Measurements from ENCODE around the gene ALDH9A1.
A peak's percentile ranks its signal among the peaks of the same experiment; 100 is the strongest.
"Not testable (repeated sequence)": the region's sequence is repeated elsewhere in the genome, so short reads cannot be mapped to it uniquely, and the experiment has no call there.

ALDH9A1 gene

GRCh38 chr1:165697881-165698760 is at the start of gene ALDH9A1:
Gene ALDH9A1, minus strand, starts transcription at chr1:165698562. Its CDS starts 4 bp downstream, at chr1:165698558.
- DNase-seq (ENCODE audit: low read depth), result peak; percentile 75

DNA sequence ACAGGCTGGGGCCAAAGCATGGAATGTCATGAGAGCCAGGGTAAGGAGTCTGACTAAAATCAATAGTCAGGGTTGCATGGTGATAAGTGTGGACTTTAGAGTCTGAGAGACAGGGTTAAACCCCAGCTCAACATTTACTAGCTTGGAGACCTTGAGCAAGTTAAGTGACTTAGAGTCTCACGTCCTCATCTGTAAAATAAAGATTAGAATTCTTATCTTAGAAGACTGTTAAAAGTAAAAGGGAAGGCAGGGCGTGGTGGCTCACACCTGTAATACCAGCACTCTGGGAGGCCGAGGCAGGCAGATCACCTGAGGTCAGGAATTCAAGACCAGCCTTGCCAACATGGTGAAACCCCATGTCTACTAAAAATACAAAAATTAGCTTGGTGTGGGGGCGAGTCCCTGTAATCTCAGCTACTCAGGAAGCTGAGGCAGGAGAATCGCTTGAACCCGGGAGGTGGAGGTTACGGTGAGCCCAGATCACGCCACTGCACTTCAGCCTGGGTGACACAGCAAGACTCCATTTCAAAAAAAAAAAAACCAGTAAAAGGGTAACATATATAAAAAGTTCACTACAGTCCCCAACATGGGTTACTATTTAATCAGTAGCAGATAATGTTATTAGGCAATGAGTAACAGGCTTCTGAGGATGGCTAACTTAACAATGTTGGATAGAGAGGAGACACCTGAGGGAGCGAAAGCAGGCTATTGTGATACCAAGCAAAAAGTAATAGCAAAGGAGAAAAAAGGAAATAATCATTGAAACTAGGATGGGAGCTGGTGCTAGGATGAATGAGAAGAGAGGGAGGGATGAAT is 49.5 kb upstream of the ALDH9A1 start:
- no peak for DNase-seq (ENCODE audit: low read depth)

DNA sequence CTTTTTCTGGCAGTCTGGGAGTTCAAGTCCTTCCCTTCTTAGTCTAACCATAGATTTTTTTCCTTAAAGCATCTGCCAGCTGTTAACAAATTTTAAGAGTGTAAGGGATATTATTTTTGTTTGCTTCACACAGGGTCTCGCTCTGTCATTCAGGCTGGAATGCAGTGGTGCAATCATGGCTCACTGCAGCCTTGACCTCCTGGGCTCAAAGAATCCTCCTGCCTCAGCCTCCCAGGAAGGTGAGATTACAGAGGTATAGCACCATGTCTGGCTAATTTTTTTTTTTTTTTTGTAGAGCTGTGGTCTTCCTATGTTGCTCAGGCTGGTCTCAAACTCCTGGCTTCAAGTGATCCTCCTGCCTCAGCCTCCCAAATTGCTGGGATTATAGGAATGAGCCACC is 46.6 kb upstream of the ALDH9A1 start:
- DNase-seq (ENCODE audit: low read depth), result not testable (repeated sequence)

DNA sequence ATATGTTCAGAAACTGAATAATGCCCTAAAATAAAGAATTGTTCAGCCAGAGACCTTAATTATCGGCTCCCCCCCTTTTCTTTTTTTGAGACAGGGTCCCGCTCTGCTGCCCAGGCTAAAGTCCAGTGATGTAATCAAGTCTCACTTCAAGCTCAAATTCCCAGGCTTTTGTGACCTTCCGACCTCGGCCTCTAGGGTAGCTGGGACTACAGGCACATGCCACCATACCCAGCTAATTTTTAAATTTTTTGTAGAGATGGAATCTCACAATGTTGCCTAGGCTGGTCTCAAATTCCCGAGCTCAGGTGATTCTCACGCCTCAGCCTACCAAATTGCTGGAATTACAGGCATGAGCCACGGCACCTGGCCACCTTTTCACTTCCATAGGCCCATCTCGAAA is 43.8 kb upstream of the ALDH9A1 start:
- DNase-seq (ENCODE audit: low read depth), result no peak

DNA sequence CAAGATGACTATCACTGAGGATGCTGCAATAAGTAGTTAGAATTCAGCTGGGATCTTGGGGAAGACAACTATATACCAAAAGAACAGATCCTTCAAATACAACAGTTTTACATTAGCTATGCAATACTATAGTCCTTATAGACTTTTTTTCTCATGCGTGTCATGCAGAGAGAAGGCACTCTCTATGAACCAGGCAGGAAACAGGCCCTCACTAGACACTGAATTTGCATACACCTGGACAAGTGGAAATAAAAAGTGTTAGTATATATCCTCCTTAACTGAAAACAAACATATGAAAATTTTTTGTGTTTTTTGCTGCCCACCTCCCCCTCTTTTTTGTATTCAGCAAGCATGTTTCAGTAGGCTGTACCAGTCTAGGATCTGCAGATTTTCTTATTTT is 40.4 kb upstream of the ALDH9A1 start:
- no peak for DNase-seq (ENCODE audit: low read depth)

GRCh38 chr1:165737196-165737595 is 38.8 kb upstream of the ALDH9A1 start:
- DNase-seq (ENCODE audit: low read depth), result no peak

GRCh38 chr1:165734906-165735305 is 36.5 kb upstream of the ALDH9A1 start:
- DNase-seq (ENCODE audit: low read depth), result no peak

DNA sequence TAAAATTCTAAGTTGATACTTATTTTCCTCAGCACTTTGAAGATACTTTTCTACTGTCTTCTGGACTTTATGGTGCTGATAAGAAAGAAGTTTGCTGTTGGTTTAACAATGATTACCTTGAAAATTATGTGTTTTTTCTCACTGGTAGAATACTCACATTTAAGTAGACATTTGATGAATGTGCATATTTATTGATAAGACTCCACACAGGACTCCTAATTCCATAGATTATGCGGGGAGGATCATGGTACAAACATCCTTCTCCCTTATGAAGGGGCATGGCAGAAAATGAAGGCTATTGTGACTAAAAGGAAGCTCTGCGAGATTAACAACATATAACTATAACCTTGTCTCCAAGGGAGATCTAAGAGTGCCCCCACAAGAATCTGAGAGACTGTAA is 28.5 kb upstream of the ALDH9A1 start:
- no peak for DNase-seq (ENCODE audit: low read depth)

GRCh38 chr1:165726169-165726568 is 27.8 kb upstream of the ALDH9A1 start:
- DNase-seq (ENCODE audit: low read depth), result no peak

- DNase-seq (ENCODE audit: low read depth), result peak; percentile 43
These were observed 19.7 kb upstream of the ALDH9A1 start for GRCh38 chr1:165717918-165718515.

GRCh38 chr1:165716265-165717051 is 18.1 kb upstream of the ALDH9A1 start:
- DNase-seq (ENCODE audit: low read depth), result not testable (repeated sequence)

- no peak for DNase-seq (ENCODE audit: low read depth)
These were observed 14.4 kb upstream of the ALDH9A1 start for GRCh38 chr1:165712764-165713163.

- no peak for DNase-seq (ENCODE audit: low read depth)
These were observed 9.8 kb upstream of the ALDH9A1 start for GRCh38 chr1:165707984-165708706.

DNA sequence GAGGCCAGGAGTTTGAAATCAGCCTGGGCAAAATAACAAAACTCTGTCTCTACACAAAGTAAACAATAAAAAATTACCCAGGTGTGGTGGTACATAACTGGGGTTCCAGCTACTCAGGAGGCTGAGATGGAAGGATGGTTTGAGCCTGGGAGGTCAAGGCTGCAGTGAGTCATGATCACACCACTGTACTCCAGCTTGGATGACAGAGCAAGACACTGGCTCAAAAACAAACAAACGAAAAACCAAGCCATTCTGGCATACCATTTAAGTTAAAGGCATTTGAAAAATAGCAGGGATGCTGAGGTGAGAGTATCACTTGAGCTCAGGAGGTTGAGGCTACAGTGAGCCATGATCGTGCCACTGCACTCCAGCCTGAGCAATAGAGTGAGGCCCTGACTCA is 5.3 kb upstream of the ALDH9A1 start:
- no peak for DNase-seq (ENCODE audit: low read depth)

- DNase-seq (ENCODE audit: low read depth), result not testable (repeated sequence)
These were observed 3.6 kb upstream of the ALDH9A1 start for GRCh38 chr1:165701922-165702321.

DNA sequence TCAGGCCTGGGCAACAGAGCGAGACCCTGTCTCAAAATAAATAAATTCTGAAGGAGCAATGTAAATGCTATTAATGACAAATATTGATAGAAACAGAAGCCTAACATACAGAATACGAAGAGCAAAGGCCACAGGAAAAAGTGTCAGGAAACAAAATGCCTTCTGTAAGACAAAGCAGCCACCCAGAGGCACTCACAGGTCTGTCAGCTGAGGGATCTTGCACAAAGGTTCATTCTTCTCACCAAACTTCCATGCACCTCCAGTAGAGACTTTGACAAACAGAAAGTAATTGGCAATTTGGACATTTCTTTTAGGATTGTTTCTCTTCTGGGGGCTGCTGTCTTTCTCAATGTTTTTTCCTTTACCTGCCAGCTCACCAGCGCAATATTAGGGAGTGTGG is 1.2 kb upstream of the ALDH9A1 start:
- DNase-seq (ENCODE audit: low read depth), result no peak

GRCh38 chr1:165698761-165699052 is 345 bp upstream of the ALDH9A1 start:
- DNase-seq (ENCODE audit: low read depth), result no peak

- no peak for DNase-seq (ENCODE audit: low read depth)
These were observed 876 bp downstream of the ALDH9A1 start for GRCh38 chr1:165697491-165697880.

DNA sequence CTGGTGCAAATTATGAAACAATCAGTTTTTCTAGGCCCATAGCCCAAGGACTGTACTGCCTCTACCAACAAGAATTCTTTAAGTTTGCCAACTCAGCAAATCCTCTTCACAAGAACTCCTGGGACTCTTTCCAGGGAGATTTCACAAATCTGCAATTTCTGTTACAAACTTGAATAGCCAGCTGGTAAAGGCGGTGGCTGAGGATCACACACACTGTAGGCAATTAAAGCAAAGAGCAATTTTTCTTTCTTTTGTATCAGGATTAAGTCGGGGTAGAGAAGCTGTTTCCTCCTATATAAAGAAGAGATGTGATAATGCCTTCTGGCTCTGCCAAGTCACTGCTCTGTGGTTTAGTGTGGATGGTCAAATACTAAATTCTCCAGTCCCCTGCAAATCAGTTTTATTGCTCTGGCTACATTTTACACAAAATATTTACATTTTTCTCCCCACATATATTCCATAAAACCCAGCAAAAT is 1.7 kb downstream of the ALDH9A1 start:
- peak; percentile 95 for DNase-seq (ENCODE audit: low read depth)

- DNase-seq (ENCODE audit: low read depth), result no peak
These were observed 3.3 kb downstream of the ALDH9A1 start for GRCh38 chr1:165695031-165695430.

GRCh38 chr1:165688046-165688445 is 10.3 kb downstream of the ALDH9A1 start:
- no peak for DNase-seq (ENCODE audit: low read depth)
